HG02798 (cell line): ENCODE results near the gene CAMK2A.

ENCODE experiments used
- ATAC-seq: cut with Tn5 transposase; IDR thresholded peaks from one replicate; pipeline ENCODE4 v1.9.1; 2021; ENCODE audit warnings: mild to moderate bottlenecking; ENCODE audit not compliant: unreplicated experiment, poor library complexity

CAMK2A gene

GRCh38 chr5:150178262-150178661 is 111.3 kb downstream of the CAMK2A start:
- ATAC-seq, result peak; percentile 38

DNA sequence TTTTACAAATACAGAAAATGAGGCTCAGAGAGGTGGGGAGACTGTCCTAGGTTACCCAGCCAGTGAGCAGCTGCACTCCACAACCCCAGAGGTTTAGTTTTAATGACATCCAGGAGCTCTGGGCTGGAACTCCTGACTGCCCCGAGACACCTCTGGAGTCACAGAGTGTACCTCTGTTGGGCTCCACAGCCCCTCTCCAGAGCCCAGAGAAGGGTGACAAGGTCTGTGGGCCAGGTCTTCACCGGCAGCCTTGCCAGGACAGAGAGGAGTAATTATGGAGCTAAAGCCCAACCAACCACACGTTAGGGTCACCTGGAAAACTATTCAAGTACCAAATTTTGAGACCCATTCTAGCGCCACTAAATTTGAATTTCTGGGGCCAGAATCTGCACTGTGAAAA is 111.9 kb downstream of the CAMK2A start:
- no peak for ATAC-seq

- ATAC-seq, result no peak
Observed at GRCh38 chr5:150176745-150177477, 112.7 kb downstream of the CAMK2A start.

- no peak for ATAC-seq
Observed at GRCh38 chr5:150175536-150175935, 114.0 kb downstream of the CAMK2A start.

DNA sequence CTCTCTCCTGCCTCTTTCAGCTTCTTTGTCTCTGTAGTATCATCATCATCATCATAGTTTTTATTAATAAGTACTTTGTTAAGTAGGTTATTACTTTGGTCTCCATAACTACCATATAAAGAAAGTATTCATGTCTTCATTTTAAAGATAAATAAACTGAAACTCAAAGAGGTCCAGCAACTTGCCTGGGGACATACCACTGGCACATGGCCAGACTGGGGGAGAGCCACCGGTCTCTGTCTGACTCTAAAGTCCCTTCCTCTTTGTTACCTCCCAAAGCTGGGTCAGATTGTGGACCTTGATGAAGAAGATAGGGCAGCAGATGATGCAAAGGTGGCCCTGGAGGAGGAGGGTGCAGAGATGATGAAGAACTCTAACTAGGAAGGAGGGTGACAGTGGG is 114.5 kb downstream of the CAMK2A start:
- no peak for ATAC-seq

DNA sequence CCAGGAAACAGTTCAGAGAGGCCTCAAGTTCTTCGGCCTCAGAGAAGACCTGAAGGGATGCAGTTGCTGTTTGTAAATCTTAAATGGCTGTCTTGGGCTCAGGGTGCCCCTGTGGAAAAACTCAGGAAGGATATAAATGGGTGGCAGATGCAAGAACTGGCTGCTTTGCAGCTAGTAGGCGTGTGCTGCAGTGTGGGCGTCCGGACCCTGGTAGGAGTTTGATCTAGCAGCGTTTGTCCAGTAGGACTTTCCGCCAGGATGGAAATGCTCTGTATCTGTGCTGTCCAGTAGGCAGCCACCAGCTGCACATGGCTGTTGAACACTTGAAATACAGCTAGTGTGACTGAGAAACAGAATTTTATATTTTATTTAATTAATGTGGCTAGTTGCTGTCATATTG is 115.3 kb downstream of the CAMK2A start:
- ATAC-seq, result no peak

DNA sequence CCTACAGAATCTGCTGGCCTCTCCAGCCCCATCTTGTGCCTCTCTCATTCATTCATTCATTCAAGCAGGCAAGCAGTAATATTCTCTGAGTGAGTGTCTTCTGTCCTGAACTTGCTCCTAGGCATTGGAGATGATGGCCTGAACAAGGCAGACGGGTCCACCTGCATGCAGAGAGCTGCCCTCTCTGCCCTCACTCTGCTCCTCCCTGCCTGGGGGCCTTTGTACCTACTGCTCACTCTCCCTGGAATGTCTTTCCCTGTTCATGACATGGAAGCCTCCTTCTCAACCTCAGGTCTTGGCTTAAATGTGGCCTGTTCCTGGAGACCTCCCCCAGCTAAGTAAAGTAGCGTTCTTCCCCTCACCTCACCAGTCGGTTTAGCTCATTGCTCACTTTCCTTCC is 116.4 kb downstream of the CAMK2A start:
- no peak for ATAC-seq

DNA sequence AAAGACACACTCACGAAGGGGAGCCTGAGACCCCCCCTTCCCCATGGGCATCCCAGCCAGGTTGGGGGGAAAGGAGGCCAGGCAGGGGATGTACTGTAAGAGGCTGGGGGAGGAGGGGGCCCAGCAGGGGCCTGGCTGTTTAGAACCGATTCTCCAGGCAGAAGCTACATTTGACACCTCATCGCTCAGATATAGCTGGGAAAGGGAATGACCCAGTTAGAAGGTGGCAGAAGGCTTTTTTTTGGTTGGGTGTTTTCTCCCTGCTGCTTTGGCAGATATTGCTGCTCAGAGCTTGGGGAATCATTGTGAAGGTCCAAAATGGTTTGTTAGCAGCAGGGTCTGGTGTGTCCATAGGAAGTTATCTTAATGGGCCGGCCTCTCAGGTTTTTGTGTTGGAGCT is 117.0 kb downstream of the CAMK2A start:
- ATAC-seq, result no peak

GRCh38 chr5:150172145-150172544 is 117.4 kb downstream of the CAMK2A start:
- no peak for ATAC-seq
